Muscle layer of colon (tissue), 2 donors: ENCODE measurements around the gene TCTN1.

ENCODE experiments used
- H3K27ac ChIP-seq: one replicate; pipeline ENCODE4 v1.7.0; 2013; ENCODE audit warnings: low read depth, mild to moderate bottlenecking, low read length, moderate library complexity
- H3K27me3 ChIP-seq, 2 donors: one replicate each; pipeline ENCODE4 v1.7.0; 2013; ENCODE audit warnings: low read length in 2 of 2, mild to moderate bottlenecking in 2 of 2; ENCODE audit not compliant: insufficient read depth in 2 of 2, control insufficient read depth in 1 of 2
- H3K36me3 ChIP-seq: one replicate; pipeline ENCODE4 v1.7.0; 2013; ENCODE audit warnings: mild to moderate bottlenecking, low read length; ENCODE audit not compliant: insufficient read depth
- H3K4me1 ChIP-seq: one replicate; pipeline ENCODE4 v1.7.0; 2013; ENCODE audit warnings: mild to moderate bottlenecking, low read length; ENCODE audit not compliant: insufficient read depth
- H3K4me3 ChIP-seq, 2 donors: one replicate each; pipeline ENCODE4 v1.7.0; 2013; ENCODE audit warnings: low read length in 2 of 2, low read depth in 1 of 2, mild to moderate bottlenecking in 1 of 2, moderate library complexity in 1 of 2
- H3K9ac ChIP-seq: one replicate; pipeline ENCODE4 v1.7.0; 2013; ENCODE audit warnings: low read length
- H3K9me3 ChIP-seq: one replicate; pipeline ENCODE4 v1.7.0; 2013; ENCODE audit warnings: mild to moderate bottlenecking, low read length
- donor health status: abdominal sarcoma.
- donor health status: Adenocarcinoma of cecum.

Gene TCTN1

DNA sequence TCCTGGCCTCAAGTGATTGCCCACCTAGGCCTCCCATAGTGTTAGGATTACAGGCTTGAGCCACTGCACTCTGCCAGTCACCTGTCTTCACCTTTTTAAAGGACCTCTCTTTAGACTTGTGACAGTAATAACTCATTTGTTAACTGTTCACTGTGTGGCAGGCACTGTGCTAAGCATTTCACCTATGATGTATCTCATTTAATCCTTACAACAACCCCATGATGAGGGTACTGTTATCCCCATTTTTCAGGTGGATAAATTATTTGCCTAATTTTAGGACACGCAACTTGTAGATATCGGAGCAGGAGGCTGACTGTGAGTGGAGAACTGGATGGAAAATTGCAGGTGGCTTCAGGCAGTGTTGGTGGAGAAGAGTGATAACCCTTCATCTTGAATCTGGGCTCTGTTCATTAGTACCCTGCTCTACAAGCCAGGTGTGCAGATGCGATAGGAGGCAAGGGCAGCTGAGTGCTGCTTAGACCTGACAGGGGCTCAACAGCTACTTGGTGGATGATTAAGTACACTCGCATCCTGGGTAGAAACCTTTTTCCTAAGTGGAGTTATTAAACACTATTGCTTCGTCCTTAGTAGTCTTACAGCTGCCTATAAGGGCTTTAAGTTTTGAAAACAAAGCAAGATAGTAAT is 2.7 kb downstream of the TCTN1 start:
- peaks cover 10% of the 10 kb centered on the region for H3K36me3 ChIP-seq
- H3K9ac ChIP-seq, result no peak overlapping the region
- peaks cover 12% of the 10 kb centered on the region for H3K4me1 ChIP-seq
- H3K27ac ChIP-seq, result no peak overlapping the region
- H3K9me3 ChIP-seq, result no peaks in the 10 kb centered on the region
- no peaks in the 10 kb centered on the region for H3K27me3 ChIP-seq
- H3K4me3 ChIP-seq, result no peak overlapping the region

GRCh38 chr12:110619534-110619953 is 5.6 kb downstream of the TCTN1 start:
- Histone ChIP-seq H3K4me3 (no peak overlapping the region), H3K27me3 (no peaks in the 10 kb centered on the region), H3K4me1 (peaks cover 8% of the 10 kb centered on the region), H3K36me3 (peaks cover 10% of the 10 kb centered on the region), H3K27ac (no peak overlapping the region), H3K9ac (no peak overlapping the region), H3K9me3 (no peaks in the 10 kb centered on the region)

DNA sequence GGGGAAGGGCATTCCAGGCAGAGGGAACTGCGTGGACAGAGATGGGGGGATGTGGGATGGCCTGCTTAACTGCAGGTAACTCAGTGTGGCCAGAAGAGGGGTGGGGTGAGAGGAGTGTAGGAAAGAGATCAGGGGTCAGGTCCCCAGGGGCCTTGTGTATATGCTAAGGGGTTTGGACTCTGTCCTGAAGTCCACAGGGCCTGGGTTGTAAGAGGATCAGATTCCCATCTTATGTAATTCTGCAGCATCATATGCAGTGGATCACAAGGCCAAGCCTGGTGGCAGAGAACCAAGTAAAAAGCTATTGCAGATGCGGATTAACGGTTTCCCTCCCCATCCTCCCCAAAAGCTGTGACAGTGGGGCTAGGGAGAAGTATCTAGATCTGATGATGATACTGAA is 8.7 kb downstream of the TCTN1 start:
- H3K36me3 ChIP-seq, result no peaks in the 10 kb centered on the region
- H3K4me3 ChIP-seq, result no peak overlapping the region
- H3K9me3 ChIP-seq, result no peaks in the 10 kb centered on the region
- no peak overlapping the region for H3K9ac ChIP-seq
- no peak overlapping the region for H3K27ac ChIP-seq
- no peaks in the 10 kb centered on the region for H3K4me1 ChIP-seq
- H3K27me3 ChIP-seq, result no peaks in the 10 kb centered on the region

DNA sequence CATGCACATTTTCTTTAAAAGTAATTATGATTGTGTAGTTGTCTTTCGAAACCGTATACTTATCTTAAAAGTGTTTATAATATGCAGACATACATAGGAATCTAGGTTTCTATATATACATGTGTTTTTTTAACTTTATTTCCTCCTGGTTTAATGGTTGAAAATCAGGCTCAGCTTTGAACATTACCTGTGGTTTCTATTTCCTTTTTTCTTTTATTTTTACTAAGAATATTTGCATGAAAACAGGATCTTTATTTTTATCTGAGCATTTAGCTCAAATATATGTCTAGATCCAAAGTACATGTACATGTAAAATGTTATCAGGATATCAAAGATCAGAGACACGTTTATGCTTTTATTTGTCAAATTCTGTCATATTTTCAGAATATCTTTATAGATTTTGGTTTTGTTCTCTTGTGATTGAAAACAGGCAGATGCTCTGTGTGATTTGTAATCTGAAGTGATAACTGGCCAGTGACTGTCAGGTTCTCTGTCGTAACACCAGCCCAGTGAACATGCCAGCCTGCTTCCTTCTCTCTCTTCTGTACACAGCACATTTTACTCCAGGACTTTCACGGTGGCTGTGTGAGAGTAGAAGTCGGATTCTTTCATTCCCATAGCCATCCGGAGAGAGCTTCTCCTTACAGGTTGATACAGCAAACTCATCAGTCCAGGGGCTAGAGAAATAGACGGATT is 13.7 kb downstream of the TCTN1 start:
- Histone ChIP-seq H3K9me3 (no peaks in the 10 kb centered on the region), H3K9ac (no peak overlapping the region), H3K4me1 (no peaks in the 10 kb centered on the region), H3K27me3 (no peaks in the 10 kb centered on the region), H3K27ac (no peak overlapping the region), H3K4me3 (no peak overlapping the region), H3K36me3 (peaks cover 18% of the 10 kb centered on the region)

DNA sequence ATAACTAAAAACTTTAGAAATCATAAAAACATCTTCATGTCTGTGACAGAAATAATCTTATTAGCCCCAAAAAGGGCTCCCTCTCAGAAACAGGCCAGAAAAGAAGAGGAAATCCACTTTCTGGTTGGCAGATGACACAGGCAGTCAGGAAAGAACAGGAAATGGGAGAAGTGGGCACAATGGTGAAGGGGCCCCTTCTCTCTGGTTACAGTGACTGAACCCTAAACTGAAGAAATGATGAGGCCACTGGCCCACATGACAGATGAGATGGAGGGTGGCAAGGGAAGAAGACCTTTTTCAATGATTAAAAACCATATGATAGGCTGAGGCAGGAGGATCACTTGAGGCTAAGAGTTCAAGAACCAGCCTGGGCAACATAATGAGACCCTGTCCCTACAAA is 21.1 kb downstream of the TCTN1 start:
- H3K4me3 ChIP-seq, result no peak overlapping the region
- no peak overlapping the region for H3K27ac ChIP-seq
- H3K9ac ChIP-seq, result no peak overlapping the region
- H3K9me3 ChIP-seq, result no peaks in the 10 kb centered on the region
- no peaks in the 10 kb centered on the region for H3K27me3 ChIP-seq
- peaks cover 12% of the 10 kb centered on the region for H3K4me1 ChIP-seq
- H3K36me3 ChIP-seq, result peaks cover 17% of the 10 kb centered on the region

DNA sequence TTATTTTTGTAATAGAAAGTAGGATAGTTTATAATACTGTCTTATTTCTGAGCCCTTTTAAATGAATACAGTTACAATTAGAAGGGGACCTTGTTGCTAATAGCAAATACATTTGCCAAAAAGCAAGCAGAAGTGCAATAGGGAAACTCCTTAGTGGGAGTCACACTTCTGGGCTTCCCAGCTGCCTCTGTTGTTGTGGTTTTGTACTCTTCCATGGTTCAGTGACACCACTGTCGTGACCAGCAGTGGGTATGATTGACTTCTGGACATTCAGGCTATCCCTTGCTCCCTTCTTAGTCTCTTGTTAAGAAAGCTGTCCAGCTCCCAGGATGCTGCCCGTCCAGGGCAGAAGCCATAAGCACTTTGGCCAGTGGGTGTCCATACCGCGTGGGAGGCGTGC is 22.6 kb downstream of the TCTN1 start:
- Histone ChIP-seq H3K9ac (no peak overlapping the region), H3K27ac (no peak overlapping the region), H3K27me3 (no peaks in the 10 kb centered on the region), H3K4me3 (no peak overlapping the region), H3K4me1 (peaks cover 14% of the 10 kb centered on the region), H3K36me3 (peaks cover 24% of the 10 kb centered on the region), H3K9me3 (no peaks in the 10 kb centered on the region)

DNA sequence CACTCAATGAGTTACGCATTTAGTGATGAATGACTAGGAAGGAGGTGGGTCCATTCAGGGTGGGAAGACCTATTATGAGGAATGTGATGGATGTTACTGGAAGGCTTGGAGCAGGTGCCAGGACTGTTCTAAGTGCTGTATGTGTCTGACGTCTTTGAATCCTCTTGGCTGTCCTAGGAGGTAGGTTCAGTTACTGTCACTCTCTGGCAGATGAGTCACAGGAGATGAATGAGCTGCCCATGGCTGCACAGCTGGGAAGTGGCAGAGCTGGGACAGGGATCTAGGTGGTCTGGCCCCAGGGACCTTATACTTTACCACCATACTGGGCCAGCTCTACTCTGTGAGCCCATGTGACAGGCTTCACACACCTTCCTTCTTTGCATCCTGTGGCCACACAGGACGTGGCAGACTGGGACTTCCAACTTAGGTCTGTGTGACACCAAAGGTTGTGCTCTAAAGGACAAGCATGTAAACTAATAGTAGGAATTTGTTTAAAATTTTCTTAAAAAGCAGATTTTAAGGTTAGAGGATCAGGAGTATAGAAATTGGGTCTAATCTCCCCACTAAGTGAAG is 24.0 kb downstream of the TCTN1 start:
- no peaks in the 10 kb centered on the region for H3K27me3 ChIP-seq
- no peak overlapping the region for H3K9ac ChIP-seq
- H3K4me3 ChIP-seq, result no peak overlapping the region
- peaks cover 14% of the 10 kb centered on the region for H3K4me1 ChIP-seq
- peaks cover 15% of the 10 kb centered on the region for H3K36me3 ChIP-seq
- no peaks in the 10 kb centered on the region for H3K9me3 ChIP-seq
- no peak overlapping the region for H3K27ac ChIP-seq

- no peaks in the 10 kb centered on the region for H3K9me3 ChIP-seq
- peaks cover 11% of the 10 kb centered on the region for H3K36me3 ChIP-seq
- no peak overlapping the region for H3K4me3 ChIP-seq
- H3K27me3 ChIP-seq, result no peaks in the 10 kb centered on the region
- H3K4me1 ChIP-seq, result peaks cover 14% of the 10 kb centered on the region
- no peak overlapping the region for H3K9ac ChIP-seq
- H3K27ac ChIP-seq, result no peak overlapping the region
Measured at GRCh38 chr12:110638796-110639195, 24.9 kb downstream of the TCTN1 start.

DNA sequence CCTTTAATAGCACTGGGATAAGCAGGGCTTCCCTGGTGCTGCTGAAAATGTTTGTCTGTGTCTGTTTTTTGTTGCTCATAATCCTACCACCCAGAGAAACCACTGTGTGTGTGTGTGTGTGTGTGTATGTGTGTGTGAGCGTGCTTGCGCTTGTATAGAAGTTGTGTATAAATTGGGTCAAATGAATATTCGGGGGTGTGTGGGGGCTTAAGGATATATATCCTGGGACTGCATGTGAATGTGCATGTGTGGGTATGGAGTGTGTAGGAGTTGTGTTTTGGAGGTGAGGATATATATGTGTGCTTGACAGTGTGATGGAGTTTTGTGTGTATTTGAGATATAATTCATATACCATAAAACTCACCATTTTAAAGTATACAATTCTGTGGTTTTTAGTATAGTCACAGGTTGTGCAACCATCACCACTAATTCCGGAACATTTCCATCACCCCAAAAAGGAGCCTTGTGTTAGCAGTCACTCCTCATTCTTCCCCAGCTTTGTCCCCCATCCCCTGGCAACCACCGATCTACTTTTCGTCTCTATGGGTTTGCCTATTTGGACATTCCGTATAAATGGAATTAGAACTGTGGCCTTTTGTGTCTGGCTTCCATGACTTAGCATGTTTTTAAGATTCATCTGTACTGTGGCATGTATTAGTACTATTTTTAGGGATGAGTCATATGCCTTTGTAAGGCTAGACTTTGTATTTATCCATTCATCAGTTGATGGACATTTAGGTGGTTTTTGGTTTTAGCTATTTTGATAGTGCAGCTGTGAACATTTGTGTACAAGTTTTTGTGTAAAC is 25.6 kb downstream of the TCTN1 start:
- no peak overlapping the region for H3K4me3 ChIP-seq
- no peaks in the 10 kb centered on the region for H3K9me3 ChIP-seq
- H3K27ac ChIP-seq, result no peak overlapping the region

GRCh38 chr12:110640275-110641025 is 26.5 kb downstream of the TCTN1 start:
- Histone ChIP-seq H3K9ac (no peak overlapping the region), H3K36me3 (peaks cover 8% of the 10 kb centered on the region), H3K27ac (no peak overlapping the region), H3K4me1 (peaks cover 14% of the 10 kb centered on the region), H3K4me3 (no peak overlapping the region), H3K27me3 (no peaks in the 10 kb centered on the region), H3K9me3 (no peaks in the 10 kb centered on the region)

More for the DNA sequence above, 25.6 kb downstream of the TCTN1 start:
- H3K36me3 ChIP-seq, result peaks cover 11% of the 10 kb centered on the region
- H3K27me3 ChIP-seq, result no peaks in the 10 kb centered on the region
- peaks cover 14% of the 10 kb centered on the region for H3K4me1 ChIP-seq
- H3K9ac ChIP-seq, result no peak overlapping the region

GRCh38 chr12:110641521-110641920 is 27.6 kb downstream of the TCTN1 start:
- Histone ChIP-seq H3K4me3 (no peak overlapping the region), H3K36me3 (peaks cover 8% of the 10 kb centered on the region), H3K4me1 (peaks cover 14% of the 10 kb centered on the region), H3K27ac (no peak overlapping the region), H3K27me3 (no peaks in the 10 kb centered on the region), H3K9me3 (no peaks in the 10 kb centered on the region), H3K9ac (no peak overlapping the region)
